Tibial artery (tissue), 4 donors: ENCODE results near the gene KCNC3.

ENCODE experiments used
- DNase-seq, 2 donors: peaks; one replicate each; pipeline ENCODE4 v3.0.0-alpha.2; 2019
- H3K27ac ChIP-seq, 2 donors: fragments of 200-600 bp; sonication (generic) in 1 of 2; 1 replicate in 1 of 2; 2 replicates in 1 of 2; pipeline ENCODE4 v1.5.1; 2018 to 2019; ENCODE audit warnings: mild to moderate bottlenecking in 1 of 2
- H3K27me3 ChIP-seq, 2 donors: fragments of 200-600 bp; sonication (generic) in 1 of 2; one replicate each; pipeline versions ENCODE4 v1.5.1 to v1.6.0; 2016 to 2019
- H3K36me3 ChIP-seq, 3 donors: fragments of 200-600 bp; sonication (generic) in 2 of 3; one replicate each; pipeline ENCODE4 v1.5.1; 2016 to 2019; ENCODE audit warnings: mild to moderate bottlenecking in 2 of 3
- H3K4me1 ChIP-seq, 4 donors: fragments of 200-600 bp; sonication (generic) in 2 of 4; 1 replicate in 3 of 4; 2 replicates in 1 of 4; pipeline ENCODE4 v1.5.1; 2016 to 2019
- H3K4me3 ChIP-seq, 2 donors: fragments of 200-600 bp; sonication (generic) in 1 of 2; 1 replicate in 1 of 2; 2 replicates in 1 of 2; pipeline ENCODE4 v1.5.1; 2018 to 2019; ENCODE audit warnings: mild to moderate bottlenecking in 2 of 2
- H3K9me3 ChIP-seq, 3 donors: fragments of 200-600 bp; sonication (generic) in 1 of 3; one replicate each; pipeline ENCODE4 v1.5.1; 2016 to 2019
- CTCF ChIP-seq, 2 experiments: fragments of 200-600 bp in 1 of 2; fragments of 450-650 bp in 1 of 2; IDR thresholded peaks; one replicate each; pipeline ENCODE4 v1.5.1; 2017 to 2019; ENCODE audit warnings: antibody characterized with exemption in 2 of 2, mild to moderate bottlenecking in 1 of 2, moderate library complexity in 1 of 2
- intact Hi-C: fragments of 100-400 bp; cut with DNase I; formaldehyde crosslinking; loops from one replicate; pipeline ENCODE4 v1.15.0; 2023; ENCODE audit warnings: low total_unique reads

Gene KCNC3

DNA sequence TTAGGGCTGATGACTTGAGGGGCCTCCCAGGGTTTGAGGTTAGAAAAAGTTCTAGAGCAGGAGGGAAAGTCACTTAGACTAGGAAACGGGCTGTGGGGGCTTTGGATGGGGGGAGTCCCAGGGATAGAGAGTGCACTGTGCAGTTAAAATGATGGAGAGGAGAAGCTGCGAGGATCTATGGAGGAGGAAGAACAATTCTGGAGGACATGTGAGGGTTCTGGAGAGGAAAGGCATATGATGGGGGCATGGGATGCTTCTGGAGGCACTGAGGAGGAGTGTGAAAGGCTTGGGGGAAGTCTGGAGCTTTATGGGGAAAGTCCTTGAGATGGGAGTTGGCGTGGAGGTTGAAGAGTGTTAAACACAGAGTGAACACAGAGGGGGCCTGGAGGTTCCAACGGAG lies 2.2 kb downstream of the KCNC3 start:
- H3K36me3 ChIP-seq, result no peaks in the 10 kb centered on the region
- no peak overlapping the region for H3K27ac ChIP-seq
- H3K4me3 ChIP-seq, result no peak overlapping the region
- no peaks in the 10 kb centered on the region for H3K9me3 ChIP-seq
- no peak for TF ChIP-seq CTCF (IDR thresholded peaks at IDR 0.05)
- peaks cover 0 to 69% of the 10 kb centered on the region in 2 donors for H3K27me3 ChIP-seq
- peaks cover 0 to 41% (median 21%) of the 10 kb centered on the region in 4 donors for H3K4me1 ChIP-seq
- intact Hi-C loops, result no loop called here
- DNase-seq, result no peak

GRCh38 chr19:50326101-50326664 lies 3.0 kb downstream of the KCNC3 start:
- H3K4me3 ChIP-seq, result no peak overlapping the region
- DNase-seq, result no peak
- peaks cover 0 to 62% of the 10 kb centered on the region in 2 donors for H3K27me3 ChIP-seq
- H3K4me1 ChIP-seq, result peaks cover 0 to 37% (median 21%) of the 10 kb centered on the region in 4 donors
- intact Hi-C loops, result no loop called here
- H3K36me3 ChIP-seq, result no peaks in the 10 kb centered on the region
- no peaks in the 10 kb centered on the region for H3K9me3 ChIP-seq
- TF ChIP-seq CTCF (IDR thresholded peaks at IDR 0.05), result no peak
- no peak overlapping the region for H3K27ac ChIP-seq

- Histone ChIP-seq H3K27me3 (peaks cover 0 to 57% of the 10 kb centered on the region in 2 donors), H3K4me1 (peaks cover 0 to 30% (median 17%) of the 10 kb centered on the region in 4 donors), H3K9me3 (no peaks in the 10 kb centered on the region), H3K36me3 (no peaks in the 10 kb centered on the region), H3K27ac (no peak overlapping the region), H3K4me3 (no peak overlapping the region)
- no peak for DNase-seq
- intact Hi-C loops, result no loop called here
- TF ChIP-seq CTCF (IDR thresholded peaks at IDR 0.05), result no peak
These were observed 3.7 kb downstream of the KCNC3 start for GRCh38 chr19:50325310-50326100.

DNA sequence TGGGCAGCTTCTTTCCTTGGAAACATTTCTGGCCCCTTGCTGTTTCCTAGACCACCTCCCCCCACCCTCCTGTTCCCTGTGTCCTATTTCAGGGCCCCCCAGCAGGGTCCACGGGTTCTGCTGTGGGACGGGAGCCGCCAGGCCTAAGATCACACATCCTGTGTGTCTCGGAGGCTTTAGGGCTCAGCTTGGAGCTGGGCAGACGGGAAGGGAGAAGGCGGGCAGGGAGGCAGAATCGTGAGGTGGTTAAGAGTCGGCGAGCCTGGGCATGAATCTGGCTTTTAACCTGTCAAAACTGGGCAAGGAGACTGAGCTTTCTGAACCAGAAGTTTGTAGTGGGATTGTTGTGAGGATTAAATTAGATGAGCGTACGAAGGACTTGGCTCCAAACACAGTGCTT lies 4.8 kb downstream of the KCNC3 start:
- H3K27ac ChIP-seq, result no peak overlapping the region

GRCh38 chr19:50323782-50324133 lies 5.4 kb downstream of the KCNC3 start:
- H3K4me3 ChIP-seq, result no peak overlapping the region
- H3K4me1 ChIP-seq, result peaks cover 0 to 15% (median 9%) of the 10 kb centered on the region in 4 donors
- H3K36me3 ChIP-seq, result no peaks in the 10 kb centered on the region
- no peaks in the 10 kb centered on the region for H3K9me3 ChIP-seq
- TF ChIP-seq CTCF (IDR thresholded peaks at IDR 0.05), result no peak
- intact Hi-C loops, result no loop called here
- peaks cover 0 to 45% of the 10 kb centered on the region in 2 donors for H3K27me3 ChIP-seq
- no peak for DNase-seq
- H3K27ac ChIP-seq, result no peak overlapping the region

More for the DNA sequence above, 4.8 kb downstream of the KCNC3 start:
- H3K4me1 ChIP-seq, result peaks cover 0 to 19% (median 10%) of the 10 kb centered on the region in 4 donors
- no peaks in the 10 kb centered on the region for H3K9me3 ChIP-seq
- peaks cover 0 to 49% of the 10 kb centered on the region in 2 donors for H3K27me3 ChIP-seq
- H3K4me3 ChIP-seq, result no peak overlapping the region
- no peaks in the 10 kb centered on the region for H3K36me3 ChIP-seq
- intact Hi-C loops, result no loop called here
- TF ChIP-seq CTCF (IDR thresholded peaks at IDR 0.05), result no peak
- DNase-seq, result no peak
